Dendritic cell treated with granulocyte-macrophage colony-stimulating factor and Interleukin-4, amounts not matched to agents 40 ng/mL and 50 ng/mL, for 4 days (primary cell): Measurements from ENCODE around the gene CDK3.

ENCODE experiments used
- H3K27ac Mint-ChIP-seq: one replicate; pipeline ENCODE4 v1.8.0; 2022; ENCODE audit warnings: mild to moderate bottlenecking, mixed read lengths
- H3K27me3 Mint-ChIP-seq: one replicate; pipeline ENCODE4 v1.8.0; 2022; ENCODE audit warnings: mild to moderate bottlenecking, mixed read lengths
- H3K36me3 Mint-ChIP-seq: one replicate; pipeline ENCODE4 v1.8.0; 2022; ENCODE audit warnings: low read depth, mixed read lengths
- H3K4me1 Mint-ChIP-seq: one replicate; pipeline ENCODE4 v1.8.0; 2022; ENCODE audit warnings: low read depth, mixed read lengths
- H3K4me3 Mint-ChIP-seq: one replicate; pipeline ENCODE4 v1.8.0; 2022; ENCODE audit warnings: mild to moderate bottlenecking, moderate library complexity, mixed read lengths
- H3K9me3 Mint-ChIP-seq: one replicate; pipeline ENCODE4 v1.8.0; 2022; ENCODE audit warnings: mixed read lengths
- intact Hi-C: fragments of 100-400 bp; cut with micrococcal nuclease; formaldehyde crosslinking; loops from one replicate; pipeline ENCODE4 v1.15.0; 2022

The CDK3 gene

GRCh38 chr17:76002100-76002499, 1.4 kb downstream of the CDK3 start:
- Mint-ChIP-seq H3K36me3 (peaks cover 51% of the 10 kb centered on the region), H3K27me3 (no peaks in the 10 kb centered on the region), H3K4me3 (no peak overlapping the region), H3K27ac (no peak overlapping the region), H3K9me3 (no peaks in the 10 kb centered on the region), H3K4me1 (peaks cover 19% of the 10 kb centered on the region)
- intact Hi-C loops = no loop called here

GRCh38 chr17:76003915-76004314, 3.3 kb downstream of the CDK3 start:
- intact Hi-C loops = no loop called here
- Mint-ChIP-seq H3K36me3 (peaks cover 51% of the 10 kb centered on the region), H3K4me3 (no peak overlapping the region), H3K9me3 (no peaks in the 10 kb centered on the region), H3K27me3 (no peaks in the 10 kb centered on the region), H3K27ac (no peak overlapping the region), H3K4me1 (peaks cover 6% of the 10 kb centered on the region)

GRCh38 chr17:76004750-76005262, 4.2 kb downstream of the CDK3 start:
- Mint-ChIP-seq H3K27me3 (no peaks in the 10 kb centered on the region), H3K4me3 (no peak overlapping the region), H3K27ac (no peak overlapping the region), H3K4me1 (peaks cover 6% of the 10 kb centered on the region), H3K36me3 (peaks cover 51% of the 10 kb centered on the region), H3K9me3 (no peaks in the 10 kb centered on the region)
- intact Hi-C loops = loop anchor here (1.0 kb wide), 1 partner anchor 100 kb away; no protein-coding TSS in a partner anchor

GRCh38 chr17:76005263-76006149, 4.9 kb downstream of the CDK3 start:
- Mint-ChIP-seq H3K4me1 (peaks cover 6% of the 10 kb centered on the region), H3K27me3 (no peaks in the 10 kb centered on the region), H3K9me3 (no peaks in the 10 kb centered on the region), H3K27ac (no peak overlapping the region), H3K36me3 (peaks cover 51% of the 10 kb centered on the region), H3K4me3 (no peak overlapping the region)
- intact Hi-C loops = loop anchor here (1.0 kb wide), 1 partner anchor 100 kb away; no protein-coding TSS in a partner anchor

- peaks cover 6% of the 10 kb centered on the region for H3K4me1 Mint-ChIP-seq
- intact Hi-C loops = no loop called here
- no peaks in the 10 kb centered on the region for H3K27me3 Mint-ChIP-seq
- H3K27ac Mint-ChIP-seq = no peak overlapping the region
- no peak overlapping the region for H3K4me3 Mint-ChIP-seq
- H3K36me3 Mint-ChIP-seq = peaks cover 36% of the 10 kb centered on the region
- H3K9me3 Mint-ChIP-seq = no peaks in the 10 kb centered on the region
Observed at GRCh38 chr17:76007131-76007849, 6.6 kb downstream of the CDK3 start.

- intact Hi-C loops = no loop called here
- no peaks in the 10 kb centered on the region for H3K9me3 Mint-ChIP-seq
- H3K27me3 Mint-ChIP-seq = no peaks in the 10 kb centered on the region
- peaks cover 31% of the 10 kb centered on the region for H3K36me3 Mint-ChIP-seq
- H3K4me1 Mint-ChIP-seq = peaks cover 6% of the 10 kb centered on the region
- no peak overlapping the region for H3K27ac Mint-ChIP-seq
- no peak overlapping the region for H3K4me3 Mint-ChIP-seq
Observed at GRCh38 chr17:76007850-76008165, 7.2 kb downstream of the CDK3 start.

- Mint-ChIP-seq H3K27me3 (no peaks in the 10 kb centered on the region), H3K27ac (no peak overlapping the region), H3K4me1 (peaks cover 6% of the 10 kb centered on the region), H3K36me3 (peaks cover 27% of the 10 kb centered on the region), H3K9me3 (no peaks in the 10 kb centered on the region), H3K4me3 (no peak overlapping the region)
- intact Hi-C loops = no loop called here
Observed at GRCh38 chr17:76008208-76008607, 7.6 kb downstream of the CDK3 start.

- peaks cover 6% of the 10 kb centered on the region for H3K4me1 Mint-ChIP-seq
- peaks cover 21% of the 10 kb centered on the region for H3K36me3 Mint-ChIP-seq
- H3K4me3 Mint-ChIP-seq = no peak overlapping the region
- H3K9me3 Mint-ChIP-seq = no peaks in the 10 kb centered on the region
- intact Hi-C loops = no loop called here
- peaks cover 4% of the 10 kb centered on the region for H3K27me3 Mint-ChIP-seq
- no peak overlapping the region for H3K27ac Mint-ChIP-seq
Observed at GRCh38 chr17:76008630-76009425, 8.2 kb downstream of the CDK3 start.

GRCh38 chr17:76009447-76009846, 8.8 kb downstream of the CDK3 start:
- H3K4me1 Mint-ChIP-seq = peaks cover 6% of the 10 kb centered on the region
- no peak overlapping the region for H3K27ac Mint-ChIP-seq
- H3K4me3 Mint-ChIP-seq = no peak overlapping the region
- no peaks in the 10 kb centered on the region for H3K9me3 Mint-ChIP-seq
- peaks cover 7% of the 10 kb centered on the region for H3K27me3 Mint-ChIP-seq
- intact Hi-C loops = no loop called here
- H3K36me3 Mint-ChIP-seq = peaks cover 15% of the 10 kb centered on the region

GRCh38 chr17:76009969-76010661, 9.5 kb downstream of the CDK3 start:
- Mint-ChIP-seq H3K4me3 (no peak overlapping the region), H3K4me1 (peaks cover 5% of the 10 kb centered on the region), H3K27me3 (peaks cover 8% of the 10 kb centered on the region), H3K9me3 (no peaks in the 10 kb centered on the region), H3K36me3 (peaks cover 8% of the 10 kb centered on the region), H3K27ac (no peak overlapping the region)
- intact Hi-C loops = loop anchor here (5.0 kb wide), 1 partner anchor 287 kb away; no protein-coding TSS in a partner anchor

- no peaks in the 10 kb centered on the region for H3K4me1 Mint-ChIP-seq
- H3K27ac Mint-ChIP-seq = no peak overlapping the region
- H3K27me3 Mint-ChIP-seq = peaks cover 12% of the 10 kb centered on the region
- H3K36me3 Mint-ChIP-seq = no peaks in the 10 kb centered on the region
- intact Hi-C loops = loop anchor here (5.0 kb wide), 1 partner anchor 285 kb away; no protein-coding TSS in a partner anchor
- H3K9me3 Mint-ChIP-seq = no peaks in the 10 kb centered on the region
- no peak overlapping the region for H3K4me3 Mint-ChIP-seq
Observed at GRCh38 chr17:76011951-76012350, 11.3 kb downstream of the CDK3 start.

GRCh38 chr17:76013377-76013932, 12.8 kb downstream of the CDK3 start:
- intact Hi-C loops = loop anchor here (5.0 kb wide), 1 partner anchor 284 kb away; no protein-coding TSS in a partner anchor
- Mint-ChIP-seq H3K27me3 (peaks cover 12% of the 10 kb centered on the region), H3K4me1 (no peaks in the 10 kb centered on the region), H3K27ac (no peak overlapping the region), H3K36me3 (no peaks in the 10 kb centered on the region), H3K9me3 (no peaks in the 10 kb centered on the region), H3K4me3 (no peak overlapping the region)
